Right cardiac atrium (tissue), 5 donors: Measurements from ENCODE around the gene TRIM8. TPM values are rescaled to one million over a fixed set of nuclear protein-coding genes. Genes with fewer than 3 reads are reported as not detected.

Source experiments
- ATAC-seq, 2 donors: fragments of 200-7000 bp; cut with Tn5 transposase; one replicate each; pipeline versions ENCODE4 v1.8.0 to v1.9.1; 2020; ENCODE audit warnings: moderate library complexity in 2 of 2, mild to moderate bottlenecking in 1 of 2
- DNase-seq, 3 donors: peaks; one replicate each; pipeline ENCODE4 v3.0.0-alpha.2; 2020
- H3K27ac ChIP-seq: one replicate; pipeline ENCODE4 v1.5.1; 2013; ENCODE audit warnings: mild to moderate bottlenecking, low read length, control low read depth, moderate library complexity
- H3K27me3 ChIP-seq: one replicate; pipeline ENCODE4 v1.6.1; 2013; ENCODE audit not compliant: control insufficient read depth, insufficient read depth
- H3K4me1 ChIP-seq: one replicate; pipeline ENCODE4 v1.6.1; 2013; ENCODE audit warnings: low read length; ENCODE audit not compliant: control insufficient read depth, insufficient read depth
- H3K4me3 ChIP-seq: one replicate; pipeline ENCODE4 v1.5.1; 2013; ENCODE audit warnings: low read length, control low read depth
- H3K9me3 ChIP-seq: one replicate; pipeline ENCODE4 v1.6.1; 2013; ENCODE audit warnings: low read length; ENCODE audit not compliant: control insufficient read depth
- WGBS: extraction: QIAGEN DNeasy Blood & Tissue Kit; methylation state at CpG from one replicate; pipeline ENCODE4 v1.1.7; 2013; 5-methylcytosine and 5-hydroxymethylcytosine counted together
- intact Hi-C, 4 donors: fragments of 100-400 bp; cut with DNase I; formaldehyde crosslinking; loops; one replicate each; pipeline versions ENCODE4 v1.11.0 to v1.14.0; 2022 to 2023
- polyA plus RNA-seq: library from polyadenylated mRNA; stranded (reverse); fragments of 200-250 nt; gene quantifications from one replicate; pipeline ENCODE4 v1.2.3, GENCODE V29; 2013
- total RNA-seq, 4 donors: library from RNA; stranded (reverse); fragmentation: NEBNext Ultra II Directional; extraction: Animal tissue kit (Norgen Biotek cat#: 25700); gene quantifications; one replicate each; pipeline ENCODE4 v1.2.1, GENCODE V29; 2021
- donor health status: healthy with polysubstance abuse.
- donor health status: DM: no; HTN: yes; CAD: no.
- donor health status: DM: no; HTN: no; CAD: no.
- donor health status: DM: no; HTN: yes; CAD: no; lungs with severe emphysema.
- donor health status: DM: yes; HTN: yes; CAD: no.

TRIM8 gene
- total and polyA plus RNA-seq, 5 donors: 71.4 to 120 (median 108) TPM

GRCh38 chr10:102673819-102674511 is 29.7 kb downstream of the TRIM8 start:
- peaks cover 20% of the 10 kb centered on the region for H3K4me1 ChIP-seq
- intact Hi-C loops: loop anchor here in 1 of 4 donors (5.0 kb wide), 1 partner anchor 38 kb away; the partner anchor contains the start of genes ARL3 and SFXN2
- peak overlapping the region; percentile 30 for H3K4me3 ChIP-seq
- ATAC-seq (peak; percentile 77 to 83), DNase-seq (peak; percentile 76 to 88 (median 85))
- H3K9me3 ChIP-seq: no peaks in the 10 kb centered on the region
- H3K27me3 ChIP-seq: no peaks in the 10 kb centered on the region
- H3K27ac ChIP-seq: peak overlapping the region; percentile 84
- 2% methylated on average over 19 of the region's 19 CpGs for WGBS

GRCh38 chr10:102674566-102674965 is 30.3 kb downstream of the TRIM8 start:
- Histone ChIP-seq H3K4me3 (peak overlapping the region; percentile 30), H3K4me1 (peaks cover 15% of the 10 kb centered on the region), H3K27ac (peak overlapping the region; percentile 84), H3K9me3 (no peaks in the 10 kb centered on the region), H3K27me3 (no peaks in the 10 kb centered on the region)
- DNase-seq (no peak), ATAC-seq (no peak)
- intact Hi-C loops: loop anchor here in 1 of 4 donors (5.0 kb wide), 1 partner anchor 38 kb away; the partner anchor contains the start of genes ARL3 and SFXN2
- 18% methylated on average over 2 of the region's 2 CpGs for WGBS

GRCh38 chr10:102675011-102675665 is 30.9 kb downstream of the TRIM8 start:
- whole genome bisulfite sequencing: 46% methylated on average over 8 of the region's 8 CpGs
- intact Hi-C loops: no loop called here
- H3K4me1 ChIP-seq: peaks cover 12% of the 10 kb centered on the region

GRCh38 chr10:102675666-102676533 is 31.6 kb downstream of the TRIM8 start:
- H3K4me3 ChIP-seq: no peak overlapping the region
- intact Hi-C loops: no loop called here

More at GRCh38 chr10:102675011-102675665, 30.9 kb downstream of the TRIM8 start:
- no peaks in the 10 kb centered on the region for H3K9me3 ChIP-seq
- no peak for ATAC-seq
- DNase-seq: no peak
- H3K27ac ChIP-seq: peak overlapping the region; percentile 66
- no peaks in the 10 kb centered on the region for H3K27me3 ChIP-seq
- H3K4me3 ChIP-seq: no peak overlapping the region

GRCh38 chr10:102676534-102677315 is 32.4 kb downstream of the TRIM8 start:
- no peak overlapping the region for H3K4me3 ChIP-seq
- intact Hi-C loops: no loop called here
- H3K27ac ChIP-seq: no peak overlapping the region
- 71% methylated on average over 9 of the region's 9 CpGs for whole genome bisulfite sequencing
- no peak for DNase-seq
- no peaks in the 10 kb centered on the region for H3K9me3 ChIP-seq
- no peak for ATAC-seq
- no peaks in the 10 kb centered on the region for H3K27me3 ChIP-seq
- H3K4me1 ChIP-seq: peaks cover 12% of the 10 kb centered on the region

More at GRCh38 chr10:102675666-102676533, 31.6 kb downstream of the TRIM8 start:
- peak overlapping the region; percentile 66 for H3K27ac ChIP-seq
- ATAC-seq: no peak
- no peaks in the 10 kb centered on the region for H3K9me3 ChIP-seq
- peaks cover 12% of the 10 kb centered on the region for H3K4me1 ChIP-seq
- WGBS: 39% methylated on average over 16 of the region's 16 CpGs
- no peak for DNase-seq
- no peaks in the 10 kb centered on the region for H3K27me3 ChIP-seq

GRCh38 chr10:102677331-102678067 is 33.2 kb downstream of the TRIM8 start:
- Histone ChIP-seq H3K27me3 (no peaks in the 10 kb centered on the region), H3K9me3 (no peaks in the 10 kb centered on the region), H3K4me3 (no peak overlapping the region), H3K27ac (peak overlapping the region; percentile 73), H3K4me1 (peaks cover 12% of the 10 kb centered on the region)
- no peak for DNase-seq
- intact Hi-C loops: no loop called here
- no peak for ATAC-seq
- WGBS: 77% methylated on average over 9 of the region's 9 CpGs

- DNase-seq (no peak), ATAC-seq (no peak)
- peak overlapping the region; percentile 73 for H3K27ac ChIP-seq
- H3K4me1 ChIP-seq: peaks cover 12% of the 10 kb centered on the region
- no peak overlapping the region for H3K4me3 ChIP-seq
- intact Hi-C loops: no loop called here
- 67% methylated on average over 9 of the region's 9 CpGs for WGBS
- no peaks in the 10 kb centered on the region for H3K9me3 ChIP-seq
- H3K27me3 ChIP-seq: no peaks in the 10 kb centered on the region
Observed at GRCh38 chr10:102678068-102678400, 33.8 kb downstream of the TRIM8 start.

GRCh38 chr10:102678842-102679289 is 34.6 kb downstream of the TRIM8 start:
- intact Hi-C loops: no loop called here
- H3K4me1 ChIP-seq: peaks cover 12% of the 10 kb centered on the region
- ATAC-seq (peak; percentile 54 to 57), DNase-seq (peak; percentile 72 to 87 (median 85))
- 13% methylated on average over 9 of the region's 9 CpGs for WGBS
- no peaks in the 10 kb centered on the region for H3K9me3 ChIP-seq
- H3K4me3 ChIP-seq: no peak overlapping the region
- H3K27ac ChIP-seq: peak overlapping the region; percentile 31
- H3K27me3 ChIP-seq: no peaks in the 10 kb centered on the region

- Histone ChIP-seq H3K27ac (no peak overlapping the region), H3K4me1 (peaks cover 8% of the 10 kb centered on the region), H3K4me3 (no peak overlapping the region), H3K27me3 (no peaks in the 10 kb centered on the region), H3K9me3 (no peaks in the 10 kb centered on the region)
- ATAC-seq: no peak
- WGBS: 95% methylated on average over 4 of the region's 4 CpGs
- no peak for DNase-seq
- intact Hi-C loops: no loop called here
Observed at GRCh38 chr10:102679596-102679995, 35.3 kb downstream of the TRIM8 start.

GRCh38 chr10:102681696-102682095 is 37.4 kb downstream of the TRIM8 start:
- 82% methylated on average over 5 of the region's 5 CpGs for WGBS
- ATAC-seq (no peak), DNase-seq (no peak)
- H3K4me1 ChIP-seq: peaks cover 3% of the 10 kb centered on the region
- H3K9me3 ChIP-seq: no peaks in the 10 kb centered on the region
- H3K27ac ChIP-seq: no peak overlapping the region
- H3K27me3 ChIP-seq: no peaks in the 10 kb centered on the region
- H3K4me3 ChIP-seq: no peak overlapping the region
- intact Hi-C loops: no loop called here
